ENCODE measurements around the gene SH3D19. TPM values are rescaled to one million over a fixed set of nuclear protein-coding genes. Genes with fewer than 3 reads are reported as not detected.

SH3D19 gene
- total and polyA plus RNA-seq, 2 of the 4 experiments (the other 2 are of a cell fraction) = 14.4 to 27.2 TPM

GRCh38 chr4:151182455-151182996 is 142.9 kb downstream of the SH3D19 start:
- no TSS peak for BruUV-seq (replicated peaks)
- H3K9me3 ChIP-seq (ENCODE audit: control insufficient read depth, insufficient read depth, low read length) = no peaks in the 10 kb centered on the region
- H3K36me3 ChIP-seq (ENCODE audit: control insufficient read depth, insufficient read depth, low read length) = no peaks in the 10 kb centered on the region
- no peak overlapping the region for H3K14ac ChIP-seq (replicated peaks; ENCODE audit: low read depth, low read length)
- H2BK20ac ChIP-seq (ENCODE audit: low read depth, low read length) = no peak overlapping the region
- CTCF ChIA-PET = no interaction called here
- H2AK9ac ChIP-seq (replicated peaks; ENCODE audit: low read depth, low read length, poor library complexity) = no peak overlapping the region
- no peak overlapping the region for H3K56ac ChIP-seq (ENCODE audit: extremely low read depth, insufficient read depth, low read length)
- ATAC-seq (ENCODE audit: low read depth) (no peak), DNase-seq (no peak)
- H2AFZ ChIP-seq (replicated peaks; ENCODE audit: low read length, poor library complexity) = no peak overlapping the region
- intact Hi-C loops (cut with micrococcal nuclease) = no loop called here
- H3K27ac ChIP-seq (ENCODE audit: insufficient read depth, low read length) = no peak overlapping the region
- no peak overlapping the region for H2BK5ac ChIP-seq (ENCODE audit: low read depth, low read length, poor library complexity, severe bottlenecking)
- no peak overlapping the region for H3K9ac ChIP-seq (ENCODE audit: low read depth, low read length)
- no peak overlapping the region for H2BK120ac ChIP-seq (ENCODE audit: low read depth, low read length)
- H4K91ac ChIP-seq (ENCODE audit: insufficient read depth, low read depth, low read length) = no peak overlapping the region
- H3K27me3 ChIP-seq (ENCODE audit: control insufficient read depth, insufficient read depth, low read length) = no peaks in the 10 kb centered on the region
- no peaks in the 10 kb centered on the region; the same call in 1 of the 2 replicates for H3K9me1 ChIP-seq (ENCODE audit: insufficient read depth, low read length)
- no peak overlapping the region for H3K4ac ChIP-seq (ENCODE audit: low read depth, low read length)
- no peak overlapping the region for H3K18ac ChIP-seq (ENCODE audit: low read depth, low read length)
- TF ChIP-seq CEBPB (IDR thresholded peaks at IDR 0.05; ENCODE audit: low read depth, low read length) = no peak
- TF ChIP-seq, protein P1, sequence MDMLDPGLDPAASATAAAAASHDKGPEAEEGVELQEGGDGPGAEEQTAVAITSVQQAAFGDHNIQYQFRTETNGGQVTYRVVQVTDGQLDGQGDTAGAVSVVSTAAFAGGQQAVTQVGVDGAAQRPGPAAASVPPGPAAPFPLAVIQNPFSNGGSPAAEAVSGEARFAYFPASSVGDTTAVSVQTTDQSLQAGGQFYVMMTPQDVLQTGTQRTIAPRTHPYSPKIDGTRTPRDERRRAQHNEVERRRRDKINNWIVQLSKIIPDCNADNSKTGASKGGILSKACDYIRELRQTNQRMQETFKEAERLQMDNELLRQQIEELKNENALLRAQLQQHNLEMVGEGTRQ (IDR thresholded peaks at IDR 0.05; ENCODE audit: low read depth, low read length) = no peak
- no peak for TF ChIP-seq SMC3 (IDR thresholded peaks at IDR 0.05; ENCODE audit: low read depth, low read length)
- TF ChIP-seq, protein P2, sequence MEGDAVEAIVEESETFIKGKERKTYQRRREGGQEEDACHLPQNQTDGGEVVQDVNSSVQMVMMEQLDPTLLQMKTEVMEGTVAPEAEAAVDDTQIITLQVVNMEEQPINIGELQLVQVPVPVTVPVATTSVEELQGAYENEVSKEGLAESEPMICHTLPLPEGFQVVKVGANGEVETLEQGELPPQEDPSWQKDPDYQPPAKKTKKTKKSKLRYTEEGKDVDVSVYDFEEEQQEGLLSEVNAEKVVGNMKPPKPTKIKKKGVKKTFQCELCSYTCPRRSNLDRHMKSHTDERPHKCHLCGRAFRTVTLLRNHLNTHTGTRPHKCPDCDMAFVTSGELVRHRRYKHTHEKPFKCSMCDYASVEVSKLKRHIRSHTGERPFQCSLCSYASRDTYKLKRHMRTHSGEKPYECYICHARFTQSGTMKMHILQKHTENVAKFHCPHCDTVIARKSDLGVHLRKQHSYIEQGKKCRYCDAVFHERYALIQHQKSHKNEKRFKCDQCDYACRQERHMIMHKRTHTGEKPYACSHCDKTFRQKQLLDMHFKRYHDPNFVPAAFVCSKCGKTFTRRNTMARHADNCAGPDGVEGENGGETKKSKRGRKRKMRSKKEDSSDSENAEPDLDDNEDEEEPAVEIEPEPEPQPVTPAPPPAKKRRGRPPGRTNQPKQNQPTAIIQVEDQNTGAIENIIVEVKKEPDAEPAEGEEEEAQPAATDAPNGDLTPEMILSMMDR (conservative IDR thresholded peaks at IDR 0.05; ENCODE audit: low read depth, low read length) = no peak
- no peak for TF ChIP-seq CHD1 (IDR thresholded peaks at IDR 0.05; ENCODE audit: low read depth, low read length)
- H3K79me1 ChIP-seq (ENCODE audit: low read depth in 1 of 2, low read length in 2 of 2) = no peaks in the 10 kb centered on the region
- H4K5ac ChIP-seq (ENCODE audit: low read depth, low read length) = no peak overlapping the region
- no peak overlapping the region for H2BK15ac ChIP-seq (ENCODE audit: low read depth, low read length)
- H3K4me1 ChIP-seq (ENCODE audit: control insufficient read depth, insufficient read depth, low read length) = peaks cover 1% of the 10 kb centered on the region; the same call in 1 of the 2 replicates
- H4K20me1 ChIP-seq (ENCODE audit: insufficient read depth, low read length) = no peaks in the 10 kb centered on the region
- dilution Hi-C loops (cut with HindIII; ENCODE audit: low sequenced_read_pairs, unreplicated experiment) = no loop called here
- POLR2A ChIA-PET (ENCODE audit: unreplicated experiment) = interaction anchor here (0.6 to 0.7 kb wide), 2 partner anchors 15 to 178 kb away, joined by 8 to 11 read pairs; no protein-coding TSS in a partner anchor
- no peak overlapping the region for H3K23ac ChIP-seq (ENCODE audit: low read depth, low read length)
- no peak overlapping the region for H2AK5ac ChIP-seq (ENCODE audit: low read depth, low read length)
- 95% methylated on average over 3 of the region's 5 CpGs; no CpG with 5 or more reads in 1 of the 2 experiments for WGBS, 2 experiments (ENCODE audit: extremely low coverage in 2 of 2, insufficient read length in 1 of 2)
- H4K8ac ChIP-seq (ENCODE audit: low read depth in 2 of 2, low read length in 2 of 2) = no peak overlapping the region
- H3K4me2 ChIP-seq (ENCODE audit: low read depth, low read length) = no peak overlapping the region
- in situ Hi-C loops (cut with MboI; ENCODE audit: low sequenced_read_pairs) = no loop called here
- H3K4me3 ChIP-seq (ENCODE audit: insufficient read depth, low read depth, low read length) = no peak overlapping the region
